ENCODE data around the gene RFX4. TPM values are rescaled to one million over a fixed set of nuclear protein-coding genes. Genes with fewer than 3 reads are reported as not detected.

RFX4 gene
- total and polyA plus RNA-seq, 2 donors (not counting 1 experiment from before 2014, with no cell fraction given), result not detected

GRCh38 chr12:106586278-106586802 lies 3.5 kb downstream of the RFX4 start:
- H3K36me3 ChIP-seq (ENCODE audit: control insufficient read depth, insufficient read depth, low read length), result no peaks in the 10 kb centered on the region
- no peaks in the 10 kb centered on the region for H3K4me1 ChIP-seq (ENCODE audit: control insufficient read depth, extremely low read depth, insufficient read depth, low read length)
- TF ChIP-seq, protein P1, sequence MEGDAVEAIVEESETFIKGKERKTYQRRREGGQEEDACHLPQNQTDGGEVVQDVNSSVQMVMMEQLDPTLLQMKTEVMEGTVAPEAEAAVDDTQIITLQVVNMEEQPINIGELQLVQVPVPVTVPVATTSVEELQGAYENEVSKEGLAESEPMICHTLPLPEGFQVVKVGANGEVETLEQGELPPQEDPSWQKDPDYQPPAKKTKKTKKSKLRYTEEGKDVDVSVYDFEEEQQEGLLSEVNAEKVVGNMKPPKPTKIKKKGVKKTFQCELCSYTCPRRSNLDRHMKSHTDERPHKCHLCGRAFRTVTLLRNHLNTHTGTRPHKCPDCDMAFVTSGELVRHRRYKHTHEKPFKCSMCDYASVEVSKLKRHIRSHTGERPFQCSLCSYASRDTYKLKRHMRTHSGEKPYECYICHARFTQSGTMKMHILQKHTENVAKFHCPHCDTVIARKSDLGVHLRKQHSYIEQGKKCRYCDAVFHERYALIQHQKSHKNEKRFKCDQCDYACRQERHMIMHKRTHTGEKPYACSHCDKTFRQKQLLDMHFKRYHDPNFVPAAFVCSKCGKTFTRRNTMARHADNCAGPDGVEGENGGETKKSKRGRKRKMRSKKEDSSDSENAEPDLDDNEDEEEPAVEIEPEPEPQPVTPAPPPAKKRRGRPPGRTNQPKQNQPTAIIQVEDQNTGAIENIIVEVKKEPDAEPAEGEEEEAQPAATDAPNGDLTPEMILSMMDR (conservative IDR thresholded peaks at IDR 0.05 in 1 of 2, IDR thresholded peaks at IDR 0.05 in 1 of 2; ENCODE audit: low read depth in 1 of 2, low read length in 2 of 2), result no peak
- no peak for TF ChIP-seq EZH2 (IDR thresholded peaks at IDR 0.05; ENCODE audit: low read length, missing control alignments)
- DNase-seq (ENCODE audit: low read depth in 2 of 2), result no peak
- no peaks in the 10 kb centered on the region for H4K20me1 ChIP-seq (ENCODE audit: control insufficient read depth, extremely low read depth, insufficient read depth, low read length)
- H3K9ac ChIP-seq (ENCODE audit: insufficient read depth, low read length), result no peak overlapping the region
- H3K4me2 ChIP-seq (ENCODE audit: extremely low read depth, insufficient read depth, low read length), result no peak overlapping the region
- peaks cover 68% of the 10 kb centered on the region for H3K27me3 ChIP-seq (ENCODE audit: control insufficient read depth, insufficient read depth, low read length)
- no peak overlapping the region for H2AFZ ChIP-seq (ENCODE audit: low read length)
- H3K27ac ChIP-seq (ENCODE audit: insufficient read depth, low read length), result no peak overlapping the region
- no peak overlapping the region for H3K4me3 ChIP-seq (replicated peaks in 1 of 4; ENCODE audit: control extremely low read depth in 1 of 4, insufficient read depth in 1 of 4, low read depth in 3 of 4, low read length in 4 of 4)
- no peaks in the 10 kb centered on the region for H3K9me3 ChIP-seq (ENCODE audit: control insufficient read depth, insufficient read depth, low read depth, low read length)
- no peaks in the 10 kb centered on the region for H3K79me2 ChIP-seq (ENCODE audit: control insufficient read depth, insufficient read depth, low read length)

DNA sequence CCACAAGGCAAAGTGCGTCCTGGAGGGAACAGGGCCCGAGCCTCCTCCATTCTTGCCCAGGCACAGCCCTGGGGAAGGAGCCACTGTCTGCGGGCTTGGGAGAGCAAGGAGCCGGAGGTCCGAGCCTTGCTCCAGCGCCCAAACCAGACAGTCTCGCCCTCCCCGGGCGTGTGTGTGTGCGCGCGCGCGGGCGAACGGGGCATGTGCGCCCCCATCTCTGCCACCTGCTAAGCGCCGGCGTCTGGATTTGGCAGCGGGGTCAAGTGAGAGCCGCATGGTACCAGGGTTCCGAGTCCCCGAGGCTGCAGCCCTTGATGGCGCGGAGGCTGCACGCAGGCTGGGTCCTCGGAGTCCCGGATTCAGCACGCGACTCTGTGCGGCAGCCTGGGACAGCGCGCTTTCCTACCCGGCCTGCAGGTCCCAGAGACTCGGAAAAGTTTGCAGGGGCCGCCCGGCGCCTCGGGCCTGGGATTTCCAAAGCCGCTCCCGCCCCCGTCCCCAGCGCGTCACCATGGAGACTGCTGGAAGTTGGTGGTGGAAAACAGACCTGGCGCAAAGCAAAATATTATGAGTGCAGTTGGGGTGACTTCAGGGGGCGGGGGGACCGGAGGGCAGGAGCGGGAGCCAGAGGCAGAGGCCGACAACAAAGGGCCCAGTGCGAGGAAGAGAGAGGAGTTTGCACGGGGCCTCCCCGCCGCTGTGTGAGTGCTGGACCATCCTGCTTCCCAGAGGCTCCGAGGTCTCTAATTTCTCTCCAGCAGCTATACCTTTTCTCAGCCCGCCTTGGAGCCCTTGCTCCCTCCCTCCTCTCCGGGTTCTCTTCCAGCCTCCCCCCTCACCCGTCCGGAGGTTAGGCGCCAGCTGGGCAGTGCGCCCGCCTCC lies 4.2 kb downstream of the RFX4 start:
- no peak for DNase-seq (ENCODE audit: low read depth in 2 of 2)
- no peak overlapping the region for H3K27ac ChIP-seq (ENCODE audit: insufficient read depth, low read length)
- TF ChIP-seq, protein P1 (conservative IDR thresholded peaks at IDR 0.05 in 1 of 2, IDR thresholded peaks at IDR 0.05 in 1 of 2; ENCODE audit: low read depth in 1 of 2, low read length in 2 of 2), result no peak
- TF ChIP-seq EZH2 (IDR thresholded peaks at IDR 0.05; ENCODE audit: low read length, missing control alignments), result peak; percentile 71
- H4K20me1 ChIP-seq (ENCODE audit: control insufficient read depth, extremely low read depth, insufficient read depth, low read length), result no peaks in the 10 kb centered on the region
- no peak overlapping the region for H3K4me3 ChIP-seq (replicated peaks in 1 of 4; ENCODE audit: control extremely low read depth in 1 of 4, insufficient read depth in 1 of 4, low read depth in 3 of 4, low read length in 4 of 4)
- no peak overlapping the region for H2AFZ ChIP-seq (ENCODE audit: low read length)
- peaks cover 66% of the 10 kb centered on the region for H3K27me3 ChIP-seq (ENCODE audit: control insufficient read depth, insufficient read depth, low read length)
- no peak overlapping the region for H3K9ac ChIP-seq (ENCODE audit: insufficient read depth, low read length)
- no peak overlapping the region for H3K4me2 ChIP-seq (ENCODE audit: extremely low read depth, insufficient read depth, low read length)
- no peaks in the 10 kb centered on the region for H3K79me2 ChIP-seq (ENCODE audit: control insufficient read depth, insufficient read depth, low read length)
- H3K4me1 ChIP-seq (ENCODE audit: control insufficient read depth, extremely low read depth, insufficient read depth, low read length), result no peaks in the 10 kb centered on the region
- H3K36me3 ChIP-seq (ENCODE audit: control insufficient read depth, insufficient read depth, low read length), result no peaks in the 10 kb centered on the region
- H3K9me3 ChIP-seq (ENCODE audit: control insufficient read depth, insufficient read depth, low read depth, low read length), result no peaks in the 10 kb centered on the region

- Histone ChIP-seq H3K9me3 (ENCODE audit: control insufficient read depth, insufficient read depth, low read depth, low read length) (no peaks in the 10 kb centered on the region), H3K27me3 (ENCODE audit: control insufficient read depth, insufficient read depth, low read length) (peaks cover 52% of the 10 kb centered on the region)
- TF ChIP-seq EZH2 (IDR thresholded peaks at IDR 0.05; ENCODE audit: low read length, missing control alignments), result no peak
- TF ChIP-seq, protein P1 (conservative IDR thresholded peaks at IDR 0.05 in 1 of 2, IDR thresholded peaks at IDR 0.05 in 1 of 2; ENCODE audit: low read depth in 1 of 2, low read length in 2 of 2), result no peak
These were observed 6.0 kb downstream of the RFX4 start for GRCh38 chr12:106588771-106589170.

More at GRCh38 chr12:106588771-106589170, 6.0 kb downstream of the RFX4 start:
- no peak overlapping the region for H3K4me3 ChIP-seq (replicated peaks in 1 of 4; ENCODE audit: control extremely low read depth in 1 of 4, insufficient read depth in 1 of 4, low read depth in 3 of 4, low read length in 4 of 4)
- H3K9ac ChIP-seq (ENCODE audit: insufficient read depth, low read length), result no peak overlapping the region
- no peaks in the 10 kb centered on the region for H3K79me2 ChIP-seq (ENCODE audit: control insufficient read depth, insufficient read depth, low read length)
- H3K4me1 ChIP-seq (ENCODE audit: control insufficient read depth, extremely low read depth, insufficient read depth, low read length), result no peaks in the 10 kb centered on the region
- no peaks in the 10 kb centered on the region for H4K20me1 ChIP-seq (ENCODE audit: control insufficient read depth, extremely low read depth, insufficient read depth, low read length)
- no peak overlapping the region for H2AFZ ChIP-seq (ENCODE audit: low read length)
- H3K36me3 ChIP-seq (ENCODE audit: control insufficient read depth, insufficient read depth, low read length), result no peaks in the 10 kb centered on the region
- H3K27ac ChIP-seq (ENCODE audit: insufficient read depth, low read length), result no peak overlapping the region
- no peak overlapping the region for H3K4me2 ChIP-seq (ENCODE audit: extremely low read depth, insufficient read depth, low read length)
- DNase-seq (ENCODE audit: low read depth in 2 of 2), result no peak
